GM12872 (cell line): ENCODE data around the gene PNMA8B.

Experiments
- TF ChIP-seq, protein P1 (sequence below): IDR thresholded peaks from 3 replicates; pipeline ENCODE4 v1.5.1; 2011; ENCODE audit warnings: low read depth, mild to moderate bottlenecking, low read length, moderate library complexity; ENCODE audit not compliant: insufficient read depth

Gene PNMA8B

DNA sequence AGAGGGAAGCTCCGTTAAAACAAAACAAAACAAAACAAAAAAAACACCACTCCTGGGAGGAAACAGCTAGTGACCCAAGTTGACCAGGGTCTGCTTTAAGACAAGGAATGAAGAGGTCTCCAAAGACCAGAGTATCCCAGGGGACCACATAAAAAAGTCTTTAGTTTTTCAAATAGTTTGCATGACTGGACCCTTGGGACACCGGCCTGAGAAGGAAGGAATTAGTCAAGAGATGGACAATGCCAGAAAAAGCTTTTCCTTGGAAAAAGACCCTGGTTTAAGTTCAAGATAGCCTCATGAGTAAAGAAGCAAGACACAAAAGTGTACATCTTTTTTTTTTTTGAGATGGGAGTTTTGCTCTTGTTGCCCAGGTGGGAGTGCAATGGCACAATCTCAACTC is 12.5 kb upstream of the PNMA8B start:
- TF ChIP-seq, protein P1, sequence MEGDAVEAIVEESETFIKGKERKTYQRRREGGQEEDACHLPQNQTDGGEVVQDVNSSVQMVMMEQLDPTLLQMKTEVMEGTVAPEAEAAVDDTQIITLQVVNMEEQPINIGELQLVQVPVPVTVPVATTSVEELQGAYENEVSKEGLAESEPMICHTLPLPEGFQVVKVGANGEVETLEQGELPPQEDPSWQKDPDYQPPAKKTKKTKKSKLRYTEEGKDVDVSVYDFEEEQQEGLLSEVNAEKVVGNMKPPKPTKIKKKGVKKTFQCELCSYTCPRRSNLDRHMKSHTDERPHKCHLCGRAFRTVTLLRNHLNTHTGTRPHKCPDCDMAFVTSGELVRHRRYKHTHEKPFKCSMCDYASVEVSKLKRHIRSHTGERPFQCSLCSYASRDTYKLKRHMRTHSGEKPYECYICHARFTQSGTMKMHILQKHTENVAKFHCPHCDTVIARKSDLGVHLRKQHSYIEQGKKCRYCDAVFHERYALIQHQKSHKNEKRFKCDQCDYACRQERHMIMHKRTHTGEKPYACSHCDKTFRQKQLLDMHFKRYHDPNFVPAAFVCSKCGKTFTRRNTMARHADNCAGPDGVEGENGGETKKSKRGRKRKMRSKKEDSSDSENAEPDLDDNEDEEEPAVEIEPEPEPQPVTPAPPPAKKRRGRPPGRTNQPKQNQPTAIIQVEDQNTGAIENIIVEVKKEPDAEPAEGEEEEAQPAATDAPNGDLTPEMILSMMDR: no peak

DNA sequence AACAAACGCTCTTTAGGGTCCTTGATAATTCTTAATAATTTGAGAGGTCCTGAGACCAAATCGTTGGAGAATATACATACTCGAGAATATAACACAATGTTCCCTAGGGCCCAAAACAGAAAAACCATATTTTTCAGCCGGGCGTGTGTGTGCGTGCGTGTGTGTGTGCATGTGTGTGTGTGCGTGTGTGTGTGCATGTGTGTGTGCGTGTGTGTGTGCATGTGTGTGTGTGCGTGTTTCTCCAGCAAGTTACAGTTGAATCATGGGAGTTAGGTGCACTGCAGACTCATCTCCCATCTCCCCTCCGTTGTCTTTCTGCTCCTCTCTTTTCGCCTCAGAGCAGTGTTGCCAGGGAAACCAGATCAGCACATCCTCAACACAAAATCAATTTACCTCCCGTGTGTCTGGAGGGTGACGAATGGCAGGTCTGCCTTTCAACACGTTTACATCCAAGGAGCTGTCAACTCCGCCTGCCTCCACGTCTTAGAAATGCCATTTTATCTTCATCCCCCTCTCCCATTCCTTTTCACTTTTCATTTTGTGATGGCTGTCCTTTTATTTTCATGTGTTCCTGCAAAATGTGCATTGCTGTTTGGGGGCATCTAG is 8.3 kb upstream of the PNMA8B start:
- TF ChIP-seq, protein P1: no peak

DNA sequence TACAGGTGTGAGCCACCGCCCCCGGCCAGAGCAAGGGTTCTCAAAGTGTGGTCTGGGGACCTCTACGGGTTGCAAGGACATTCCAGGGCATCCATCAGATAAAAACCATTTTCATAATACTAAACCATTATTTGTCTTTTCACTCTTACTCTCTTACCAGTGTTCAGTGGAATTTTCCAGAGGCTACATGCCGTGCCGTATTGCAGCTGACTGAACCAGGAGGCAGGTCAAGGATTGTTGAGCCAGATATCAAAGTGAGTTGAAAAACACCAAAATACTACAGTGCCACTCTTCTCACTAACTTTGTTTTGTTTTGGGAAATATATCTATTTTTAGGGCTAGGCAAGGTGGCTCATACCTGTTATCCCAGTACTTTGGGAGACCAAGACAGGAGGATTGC is 7.2 kb upstream of the PNMA8B start:
- TF ChIP-seq, protein P1: no peak

DNA sequence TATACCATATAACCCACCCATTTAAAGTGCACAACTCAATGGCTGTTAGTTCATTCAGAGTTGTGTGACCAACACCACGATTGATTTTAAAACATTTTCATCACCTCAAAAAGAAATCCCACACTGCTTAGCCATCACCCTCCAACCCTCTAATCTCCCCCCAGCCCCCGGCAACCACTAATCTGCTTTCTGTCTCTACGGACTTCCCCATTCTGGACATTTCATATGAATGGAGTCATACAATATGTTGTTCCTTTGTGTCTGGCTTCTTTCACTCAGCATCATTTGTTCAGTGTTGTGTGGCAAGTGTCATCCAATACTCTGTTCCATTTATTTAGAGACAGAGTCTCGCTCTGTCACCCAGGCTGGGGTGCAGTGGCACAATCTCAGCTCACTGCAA is 4.0 kb upstream of the PNMA8B start:
- TF ChIP-seq, protein P1: no peak

DNA sequence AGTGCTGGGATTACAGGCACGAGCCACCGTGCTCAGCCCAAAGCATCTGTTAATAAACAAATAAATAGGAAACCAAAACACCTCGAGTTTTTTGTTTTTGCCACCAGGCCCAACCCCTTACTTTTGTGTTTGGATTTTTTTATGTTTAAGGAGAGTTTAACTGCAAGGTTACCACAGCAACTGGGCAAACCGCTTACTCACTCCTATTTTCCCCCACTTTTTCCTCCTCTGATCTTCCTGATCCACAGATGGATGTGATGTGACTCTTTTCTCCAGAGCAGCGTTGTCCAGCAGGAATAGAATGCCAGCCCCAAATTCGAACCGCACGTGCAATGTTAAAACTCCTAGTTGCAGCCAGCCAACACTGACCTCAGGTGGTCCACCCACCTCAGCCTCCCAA is 2.1 kb upstream of the PNMA8B start:
- TF ChIP-seq, protein P1: no peak

DNA sequence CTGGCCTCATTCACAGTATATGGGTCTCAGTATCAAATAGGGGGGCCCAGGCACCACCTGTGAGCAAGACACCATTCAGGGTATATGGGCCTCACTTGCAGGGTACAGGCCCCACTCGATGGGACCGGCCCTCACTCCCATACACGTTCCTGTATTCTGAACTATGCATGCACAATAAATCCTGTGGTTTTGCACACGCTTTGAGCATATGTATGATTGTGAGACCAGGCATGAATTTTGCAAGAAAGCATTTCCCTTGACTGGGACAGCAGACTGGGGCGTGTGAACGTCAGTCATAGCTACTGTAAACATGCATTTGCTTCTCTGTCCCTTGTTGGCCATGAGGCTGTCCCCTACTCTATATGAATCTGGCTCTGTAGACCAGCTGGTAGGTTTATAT is 637 bp upstream of the PNMA8B start:
- TF ChIP-seq, protein P1: no peak

DNA sequence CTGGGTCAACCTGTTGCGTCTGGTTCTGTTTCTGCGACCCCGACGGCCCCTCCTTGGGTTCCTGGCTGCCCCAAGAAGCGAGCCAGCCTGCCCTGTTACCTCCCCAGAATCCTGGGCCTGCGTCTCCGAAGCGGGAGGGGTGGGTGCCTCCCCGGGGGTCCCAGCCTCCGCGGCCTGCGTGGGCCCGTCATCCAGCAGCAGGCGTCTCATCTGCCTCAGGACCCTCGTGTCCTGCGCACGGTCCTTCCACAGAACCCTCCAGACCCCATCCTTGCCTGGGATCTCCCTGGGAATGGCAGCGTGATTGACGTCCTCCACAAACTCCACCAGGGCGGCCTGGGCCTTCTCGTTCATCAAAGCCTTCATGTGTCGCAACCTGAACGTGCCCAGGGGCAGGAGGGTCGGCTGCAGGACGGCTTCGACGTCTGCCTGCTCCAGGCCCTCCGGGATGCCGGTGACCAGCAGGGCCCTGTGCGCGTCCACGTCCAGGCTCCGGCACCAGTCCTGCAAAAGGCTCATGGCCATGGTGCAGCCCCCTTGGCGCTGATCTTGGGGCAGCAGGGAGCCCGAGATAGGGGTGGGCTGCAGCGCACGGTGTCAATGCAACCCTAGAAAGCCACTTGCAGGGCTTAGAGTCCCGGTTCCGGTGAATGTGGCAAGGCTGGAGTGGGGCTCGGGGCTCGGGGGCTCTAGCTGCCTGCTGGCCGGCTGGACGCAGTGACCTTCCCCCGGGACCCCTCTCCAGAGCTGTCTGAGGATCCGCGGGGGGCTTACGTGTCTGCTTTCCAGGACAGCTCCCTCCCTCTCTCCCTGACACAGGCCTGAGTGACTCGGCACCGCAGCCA is 504 bp downstream of the PNMA8B start:
- TF ChIP-seq, protein P1: no peak
